HepG2 (cell line): ENCODE results near the gene EVL. TPM values are rescaled to one million over a fixed set of nuclear protein-coding genes. Genes with fewer than 3 reads are reported as not detected.

Source experiments
- AGO1 ChIP-seq: fragments of 200-400 bp; formaldehyde crosslinking; IDR thresholded peaks from 2 replicates; pipeline ENCODE4 v1.6.1; 2017; ENCODE audit warnings: mild to moderate bottlenecking, low read depth, low read length, moderate library complexity; ENCODE audit not compliant: poor library complexity, severe bottlenecking
- BCL6 ChIP-seq: IDR thresholded peaks from 2 replicates; pipeline ENCODE4 v1.6.1; 2016; ENCODE audit warnings: missing genetic modification reagents, missing compliant biosample characterization
- CENPX ChIP-seq: sonication (generic); formaldehyde crosslinking; IDR thresholded peaks from 2 replicates; pipeline ENCODE4 v1.9.0; 2021; ENCODE audit warnings: mild to moderate bottlenecking, missing genetic modification reagents, moderate library complexity
- CHCHD3 ChIP-seq: sonication (generic); formaldehyde crosslinking; IDR thresholded peaks from 2 replicates; pipeline ENCODE4 v1.8.0; 2022; ENCODE audit warnings: mild to moderate bottlenecking, missing genetic modification reagents, moderate library complexity
- DMAP1 ChIP-seq: IDR thresholded peaks from 2 replicates; pipeline ENCODE4 v1.6.1; 2016
- ERF ChIP-seq: IDR thresholded peaks from 2 replicates; pipeline ENCODE4 v1.6.1; 2018; ENCODE audit warnings: missing biosample characterization, missing genetic modification reagents
- ESRRA ChIP-seq: sonication (generic); formaldehyde crosslinking; IDR thresholded peaks from 2 replicates; pipeline ENCODE4 v1.5.1; 2020; ENCODE audit warnings: mild to moderate bottlenecking, low read depth, missing genetic modification reagents
- ETV5 ChIP-seq: IDR thresholded peaks from 2 replicates; pipeline ENCODE4 v1.6.1; 2018; ENCODE audit warnings: missing biosample characterization, missing genetic modification reagents, inconsistent platforms, borderline replicate concordance
- FOXA3 ChIP-seq: IDR thresholded peaks from 2 replicates; pipeline ENCODE4 v1.6.1; 2016; ENCODE audit warnings: missing genetic modification reagents, missing compliant biosample characterization
- FOXK2 ChIP-seq: fragments of 450-650 bp; IDR thresholded peaks from 2 replicates; pipeline ENCODE4 v1.6.1; 2016
- HDAC1 ChIP-seq: sonication (generic); formaldehyde crosslinking; IDR thresholded peaks from 2 replicates; pipeline ENCODE4 v1.5.1; 2020; ENCODE audit warnings: mild to moderate bottlenecking, missing genetic modification reagents
- HDAC2 ChIP-seq: sonication (generic); formaldehyde crosslinking; IDR thresholded peaks from 2 replicates; pipeline ENCODE4 v1.4.0; 2020; ENCODE audit warnings: missing genetic modification reagents
- HOXA3 ChIP-seq: sonication (generic); formaldehyde crosslinking; IDR thresholded peaks from 2 replicates; pipeline ENCODE4 v1.5.0; 2020; ENCODE audit warnings: missing genetic modification reagents
- KDM6A ChIP-seq: IDR thresholded peaks from 2 replicates; pipeline ENCODE4 v1.6.1; 2016; ENCODE audit warnings: low read depth
- NONO ChIP-seq, 2 experiments: fragments of 450-650 bp in 1 of 2; sonication (generic) in 1 of 2; formaldehyde crosslinking in 1 of 2; IDR thresholded peaks in 1 of 2; conservative IDR thresholded peaks in 1 of 2; 2 replicates each; pipeline versions ENCODE4 v1.6.1 to v1.8.0; 2017 to 2022; ENCODE audit warnings: mild to moderate bottlenecking in 1 of 2, missing genetic modification reagents in 1 of 2, moderate library complexity in 1 of 2
- NRL ChIP-seq: sonication (generic); formaldehyde crosslinking; IDR thresholded peaks from 2 replicates; pipeline ENCODE4 v1.5.0; 2020; ENCODE audit warnings: missing genetic modification reagents, mild to moderate bottlenecking, moderate library complexity, borderline replicate concordance
- PHF20 ChIP-seq: sonication (generic); formaldehyde crosslinking; IDR thresholded peaks from 2 replicates; pipeline ENCODE4 v1.5.0; 2020; ENCODE audit warnings: mild to moderate bottlenecking, missing genetic modification reagents
- PLRG1 ChIP-seq: fragments of 450-650 bp; conservative IDR thresholded peaks from 2 replicates; pipeline ENCODE4 v1.6.1; 2016
- RBM22 ChIP-seq: fragments of 200-400 bp; formaldehyde crosslinking; optimal IDR thresholded peaks from 2 replicates; pipeline ENCODE3; 2017; ENCODE audit warnings: mild to moderate bottlenecking, low read length, moderate library complexity
- SALL1 ChIP-seq: sonication (generic); formaldehyde crosslinking; IDR thresholded peaks from 2 replicates; pipeline ENCODE4 v1.8.0; 2022; ENCODE audit warnings: mild to moderate bottlenecking, missing genetic modification reagents
- SOX5 ChIP-seq: IDR thresholded peaks from 2 replicates; pipeline ENCODE4 v1.6.1; 2016; ENCODE audit warnings: borderline replicate concordance
- STAG1 ChIP-seq: sonication (generic); formaldehyde crosslinking; IDR thresholded peaks from 2 replicates; pipeline ENCODE4 v1.4.0; 2020; ENCODE audit warnings: missing genetic modification reagents
- THAP7 ChIP-seq: sonication (generic); formaldehyde crosslinking; IDR thresholded peaks from 2 replicates; pipeline ENCODE4 v1.8.1; 2023; ENCODE audit warnings: mild to moderate bottlenecking, missing genetic modification reagents
- XRCC5 ChIP-seq: fragments of 200-400 bp; formaldehyde crosslinking; optimal IDR thresholded peaks from 2 replicates; pipeline ENCODE3; 2017; ENCODE audit warnings: mild to moderate bottlenecking, low read length
- YEATS2 ChIP-seq: sonication (generic); formaldehyde crosslinking; IDR thresholded peaks from 2 replicates; pipeline ENCODE4 v1.4.0; 2020; ENCODE audit warnings: missing genetic modification reagents, borderline replicate concordance
- ZFY ChIP-seq: sonication (generic); formaldehyde crosslinking; IDR thresholded peaks from 2 replicates; pipeline ENCODE4 v1.4.0; 2020; ENCODE audit warnings: missing genetic modification reagents
- ZNF143 ChIP-seq: sonication (generic); formaldehyde crosslinking; IDR thresholded peaks from 2 replicates; pipeline ENCODE4 v1.4.0; 2020; ENCODE audit warnings: missing genetic modification reagents
- ZNF264 ChIP-seq: sonication (generic); formaldehyde crosslinking; IDR thresholded peaks from 2 replicates; pipeline ENCODE4 v1.4.0; 2020; ENCODE audit warnings: missing genetic modification reagents
- ZNF274 ChIP-seq: sonication (generic); formaldehyde crosslinking; IDR thresholded peaks from 2 replicates; pipeline ENCODE4 v1.5.1; 2020; ENCODE audit warnings: mild to moderate bottlenecking, missing genetic modification reagents
- ZNF879 ChIP-seq: sonication (generic); formaldehyde crosslinking; IDR thresholded peaks from 2 replicates; pipeline ENCODE4 v1.8.1; 2023; ENCODE audit warnings: missing genetic modification reagents
- ZSCAN30 ChIP-seq: sonication (generic); formaldehyde crosslinking; IDR thresholded peaks from 2 replicates; pipeline ENCODE4 v1.5.0; 2020; ENCODE audit warnings: mild to moderate bottlenecking, missing genetic modification reagents
- polyA plus RNA-seq, 8 experiments: library from polyadenylated mRNA; depleted of rRNA in 3 of 8; stranded (reverse) in 7 of 8; unstranded in 1 of 8; fragments of >200 nt; fragmentation: Illumina TruSeq in 4 of 8; extraction: Trizol in 4 of 8; gene quantifications; 2 replicates each; pipeline versions ENCODE4 v1.2.1 to v1.2.3, GENCODE V29; 2011 to 2016; ENCODE audit warnings: low read depth in 4 of 8, missing spikeins in 1 of 8, mixed read lengths in 1 of 8; ENCODE audit not compliant: insufficient read depth in 1 of 8
- total RNA-seq, 5 experiments: library from RNA; depleted of rRNA; stranded (reverse); fragments of >200 nt; fragmentation: Illumina TruSeq; extraction: Trizol; gene quantifications; 2 replicates each; pipeline ENCODE4 v1.2.3, GENCODE V29; 2016; ENCODE audit warnings: low read depth in 1 of 5
- TF ChIP-seq, protein P1 (sequence below): sonication (generic); formaldehyde crosslinking; IDR thresholded peaks from 2 replicates; pipeline ENCODE4 v1.8.0; 2022; ENCODE audit warnings: missing genetic modification reagents, mild to moderate bottlenecking, moderate library complexity, borderline replicate concordance

Gene EVL
- total and polyA plus RNA-seq, 2 of the 13 experiments (the other 11 are each of a cell fraction or from before 2014, with no cell fraction given): 15.1 to 31.2 TPM

DNA sequence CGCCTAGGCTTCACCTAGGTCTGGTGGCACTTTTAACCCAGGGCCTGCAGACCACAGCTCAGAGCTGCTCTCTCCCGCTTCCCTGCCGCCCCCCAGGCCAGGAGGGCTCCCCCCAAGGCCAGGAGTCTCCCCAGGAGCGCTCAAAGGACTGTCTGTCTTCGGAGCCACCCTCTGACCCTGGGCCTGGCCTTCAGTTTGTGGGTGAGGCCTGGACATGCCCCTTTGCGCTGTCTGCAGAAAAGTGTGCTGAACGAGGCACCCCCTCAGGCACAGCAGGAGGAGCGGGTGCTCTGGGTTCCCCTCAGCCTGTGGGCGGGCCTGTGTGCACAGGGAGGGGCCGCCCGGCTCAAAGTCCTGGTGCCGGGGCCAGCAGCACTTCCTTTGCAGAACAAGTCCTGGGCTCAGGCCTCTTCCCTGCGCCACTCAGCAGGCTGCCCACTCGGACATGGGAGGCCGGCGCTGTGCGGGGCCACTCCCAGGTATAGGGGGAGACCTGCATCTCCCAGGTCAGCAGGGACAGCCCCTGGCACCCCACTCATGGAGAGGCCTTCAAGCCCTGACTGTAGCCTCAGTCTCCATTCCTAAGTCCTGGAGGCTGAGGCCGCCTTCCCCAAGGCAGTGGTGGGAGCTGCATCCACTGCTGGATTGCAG, 79.9 kb downstream of the EVL start (continued):
- TF ChIP-seq BCL6 (peak; percentile 45; the same call in 1 of the 2 replicates), ERF (CRISPR knock-in tag) (peak; percentile 41; the same call in 1 of the 2 replicates), HDAC2 (CRISPR knock-in tag) (peak; percentile 80), ZNF274 (0 out of 2 replicates have a peak, but pooled peaks have one; percentile 33), ZFY (peak; percentile 96), NRL (peak; percentile 88), DMAP1 (CRISPR knock-in tag) (peak; percentile 50; the same call in 1 of the 2 replicates), XRCC5 (peak; percentile 80), AGO1 (peak; percentile 52), THAP7 (peak; percentile 73; the same call in 1 of the 2 replicates), ESRRA (no peak), SALL1 (peak; percentile 89), HDAC1 (CRISPR knock-in tag) (peak; percentile 91), ZNF879 (0 out of 2 replicates have a peak, but pooled peaks have one; percentile 12), ZNF143 (CRISPR knock-in tag) (peak; percentile 27; the same call in 1 of the 2 replicates), CHCHD3 (CRISPR knock-in tag) (0 out of 2 replicates have a peak, but pooled peaks have one; percentile 16), STAG1 (peak; percentile 32; the same call in 1 of the 2 replicates), SOX5 (CRISPR knock-in tag) (peak; percentile 25; the same call in 1 of the 2 replicates), ZNF264 (CRISPR knock-in tag) (peak; percentile 95), FOXK2 (no peak), HOXA3 (CRISPR knock-in tag) (peak; percentile 76; the same call in 1 of the 2 replicates), NONO (IDR thresholded peaks at IDR 0.05) (no peak), NONO (CRISPR knock-in tag; conservative IDR thresholded peaks at IDR 0.05) (peak; percentile 75), YEATS2 (CRISPR knock-in tag) (peak; percentile 66; the same call in 1 of the 2 replicates), ETV5 (CRISPR knock-in tag) (peak; percentile 74; the same call in 1 of the 2 replicates), PHF20 (peak; percentile 68; the same call in 1 of the 2 replicates), ZSCAN30 (no peak), FOXA3 (peak; percentile 62), PLRG1 (no peak), KDM6A (CRISPR knock-in tag) (peak; percentile 69), RBM22 (peak; percentile 33), CENPX (CRISPR knock-in tag) (no peak)
- TF ChIP-seq, protein P1, sequence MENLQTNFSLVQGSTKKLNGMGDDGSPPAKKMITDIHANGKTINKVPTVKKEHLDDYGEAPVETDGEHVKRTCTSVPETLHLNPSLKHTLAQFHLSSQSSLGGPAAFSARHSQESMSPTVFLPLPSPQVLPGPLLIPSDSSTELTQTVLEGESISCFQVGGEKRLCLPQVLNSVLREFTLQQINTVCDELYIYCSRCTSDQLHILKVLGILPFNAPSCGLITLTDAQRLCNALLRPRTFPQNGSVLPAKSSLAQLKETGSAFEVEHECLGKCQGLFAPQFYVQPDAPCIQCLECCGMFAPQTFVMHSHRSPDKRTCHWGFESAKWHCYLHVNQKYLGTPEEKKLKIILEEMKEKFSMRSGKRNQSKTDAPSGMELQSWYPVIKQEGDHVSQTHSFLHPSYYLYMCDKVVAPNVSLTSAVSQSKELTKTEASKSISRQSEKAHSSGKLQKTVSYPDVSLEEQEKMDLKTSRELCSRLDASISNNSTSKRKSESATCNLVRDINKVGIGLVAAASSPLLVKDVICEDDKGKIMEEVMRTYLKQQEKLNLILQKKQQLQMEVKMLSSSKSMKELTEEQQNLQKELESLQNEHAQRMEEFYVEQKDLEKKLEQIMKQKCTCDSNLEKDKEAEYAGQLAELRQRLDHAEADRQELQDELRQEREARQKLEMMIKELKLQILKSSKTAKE (CRISPR knock-in tag): 0 out of 2 replicates have a peak, but pooled peaks have one; percentile 23
